Hepatocyte (in vitro differentiated cells): ENCODE results near the gene NDST4. TPM values are rescaled to one million over a fixed set of nuclear protein-coding genes. Genes with fewer than 3 reads are reported as not detected.

Source experiments
- DNase-seq: peaks from one replicate; pipeline ENCODE4 v3.0.0-alpha.2; 2016; ENCODE audit warnings: low spot score
- H2AFZ ChIP-seq: fragments of 200-600 bp; sonication (generic); 2 replicates; pipeline ENCODE4 v1.6.0; 2016; ENCODE audit warnings: antibody characterized with exemption, mild to moderate bottlenecking
- H3K27ac ChIP-seq: fragments of 200-600 bp; sonication (generic); 2 replicates; pipeline ENCODE4 v1.5.1; 2016; ENCODE audit warnings: mild to moderate bottlenecking
- H3K27me3 ChIP-seq: fragments of 200-600 bp; sonication (generic); 2 replicates; pipeline ENCODE4 v1.6.1; 2016
- H3K36me3 ChIP-seq: fragments of 200-600 bp; sonication (generic); replicated peaks from 2 replicates; pipeline ENCODE4 v1.5.1; 2016; ENCODE audit warnings: low read depth; ENCODE audit not compliant: insufficient read depth
- H3K4me1 ChIP-seq: fragments of 200-600 bp; sonication (generic); 2 replicates; pipeline ENCODE4 v1.5.1; 2016; ENCODE audit warnings: mild to moderate bottlenecking, moderate library complexity; ENCODE audit not compliant: insufficient read depth
- H3K4me2 ChIP-seq: fragments of 200-600 bp; sonication (generic); 2 replicates; pipeline ENCODE4 v1.6.0; 2016
- H3K4me3 ChIP-seq: fragments of 200-600 bp; sonication (generic); 2 replicates; pipeline ENCODE4 v1.5.1; 2016; ENCODE audit warnings: mild to moderate bottlenecking
- H3K79me2 ChIP-seq: fragments of 200-600 bp; sonication (generic); 2 replicates; pipeline ENCODE4 v1.6.0; 2017; ENCODE audit warnings: mild to moderate bottlenecking
- H3K9me2 ChIP-seq: fragments of 200-600 bp; sonication (generic); replicated peaks from 2 replicates; pipeline ENCODE4 v1.6.0; 2017; ENCODE audit warnings: mild to moderate bottlenecking; ENCODE audit not compliant: insufficient read depth
- H3K9me3 ChIP-seq: fragments of 200-600 bp; sonication (generic); 2 replicates; pipeline ENCODE4 v1.5.1; 2016; ENCODE audit warnings: low read depth, mild to moderate bottlenecking
- H4K20me1 ChIP-seq: fragments of 200-600 bp; sonication (generic); 2 replicates; pipeline ENCODE4 v1.6.0; 2016; ENCODE audit warnings: mild to moderate bottlenecking; ENCODE audit not compliant: insufficient read depth, poor library complexity, severe bottlenecking
- CTCF ChIP-seq: fragments of 200-600 bp; sonication (generic); IDR thresholded peaks from 2 replicates; pipeline ENCODE4 v1.5.1; 2016; ENCODE audit warnings: antibody characterized with exemption, mild to moderate bottlenecking; ENCODE audit not compliant: poor library complexity
- EZH2 ChIP-seq: fragments of 200-600 bp; sonication (generic); IDR thresholded peaks from 2 replicates; pipeline ENCODE4 v1.6.1; 2016; ENCODE audit warnings: antibody characterized with exemption, mild to moderate bottlenecking, borderline replicate concordance
- EZH2phosphoT487 ChIP-seq: fragments of 200-600 bp; sonication (generic); IDR thresholded peaks from one replicate; pipeline ENCODE4 v1.6.1; 2018; ENCODE audit warnings: antibody characterized with exemption, mild to moderate bottlenecking, low read depth, moderate library complexity; ENCODE audit not compliant: unreplicated experiment, severe bottlenecking
- WGBS: methylation state at CpG from one replicate; pipeline ENCODE4 v1.1.6; 2016; ENCODE audit warnings: low lambda C conversion rate; ENCODE audit errors: missing lambda C conversion rate; 5-methylcytosine and 5-hydroxymethylcytosine counted together
- polyA plus RNA-seq: library from polyadenylated mRNA; unstranded; fragments of >200 nt; fragmentation: Nextera tagmentation; extraction: Ambion mirVana; gene quantifications from 2 replicates; pipeline ENCODE4 v1.2.1, GENCODE V29; 2016
- total RNA-seq: library from RNA; depleted of rRNA; stranded (reverse); fragments of >200 nt; gene quantifications from 2 replicates; pipeline ENCODE4 v1.2.3, GENCODE V29; 2014

The NDST4 gene
- total and polyA plus RNA-seq, 2 experiments from 2014 or later, result 0.37 TPM; not detected in 1

- Histone ChIP-seq H4K20me1 (no peaks in the 10 kb centered on the region), H3K27ac (no peak overlapping the region), H3K4me2 (no peak overlapping the region), H3K4me3 (no peak overlapping the region), H3K4me1 (no peaks in the 10 kb centered on the region), H3K79me2 (no peaks in the 10 kb centered on the region), H2AFZ (no peak overlapping the region), H3K27me3 (peaks cover under 1% of the 10 kb centered on the region), H3K36me3 (no peaks in the 10 kb centered on the region), H3K9me3 (no peaks in the 10 kb centered on the region), H3K9me2 (no peaks in the 10 kb centered on the region)
- no peak for DNase-seq
- TF ChIP-seq EZH2, result no peak
- no peak for TF ChIP-seq CTCF
- no peak for TF ChIP-seq EZH2phosphoT487
These were observed 4.6 kb downstream of the NDST4 start for GRCh38 chr4:115108850-115109249.

GRCh38 chr4:115107411-115107810 is 6.0 kb downstream of the NDST4 start:
- Histone ChIP-seq H3K4me3 (no peak overlapping the region), H3K79me2 (no peaks in the 10 kb centered on the region)

GRCh38 chr4:115101675-115102074 is 11.7 kb downstream of the NDST4 start:
- Histone ChIP-seq H3K9me2 (no peaks in the 10 kb centered on the region), H3K27me3 (no peaks in the 10 kb centered on the region), H4K20me1 (no peaks in the 10 kb centered on the region), H3K36me3 (no peaks in the 10 kb centered on the region), H3K4me1 (no peaks in the 10 kb centered on the region), H3K79me2 (no peaks in the 10 kb centered on the region), H3K9me3 (no peaks in the 10 kb centered on the region), H3K4me2 (no peak overlapping the region), H3K4me3 (no peak overlapping the region), H3K27ac (no peak overlapping the region), H2AFZ (no peak overlapping the region)
- DNase-seq, result no peak
- 74% methylated on average over 3 of the region's 3 CpGs for WGBS
- no peak for TF ChIP-seq CTCF
- TF ChIP-seq EZH2, result no peak
- no peak for TF ChIP-seq EZH2phosphoT487

More at GRCh38 chr4:115107411-115107810, 6.0 kb downstream of the NDST4 start:
- Histone ChIP-seq H3K9me3 (no peaks in the 10 kb centered on the region), H3K4me1 (no peaks in the 10 kb centered on the region), H3K36me3 (no peaks in the 10 kb centered on the region), H3K27me3 (no peaks in the 10 kb centered on the region), H3K27ac (no peak overlapping the region), H3K4me2 (no peak overlapping the region), H4K20me1 (no peaks in the 10 kb centered on the region), H2AFZ (no peak overlapping the region), H3K9me2 (no peaks in the 10 kb centered on the region)
- no peak for TF ChIP-seq EZH2
- no peak for TF ChIP-seq CTCF
- TF ChIP-seq EZH2phosphoT487, result no peak
- no peak for DNase-seq

- H2AFZ ChIP-seq, result no peak overlapping the region
- no peaks in the 10 kb centered on the region for H4K20me1 ChIP-seq
- peak; percentile 84 for TF ChIP-seq CTCF
- no peak for TF ChIP-seq EZH2
- no peak for TF ChIP-seq EZH2phosphoT487
- no peaks in the 10 kb centered on the region for H3K36me3 ChIP-seq
- H3K4me3 ChIP-seq, result no peak overlapping the region
- H3K79me2 ChIP-seq, result no peaks in the 10 kb centered on the region
- H3K9me2 ChIP-seq, result no peaks in the 10 kb centered on the region
- 13% methylated on average over 4 of the region's 4 CpGs for WGBS
- DNase-seq, result peak; percentile 57
- no peaks in the 10 kb centered on the region for H3K4me1 ChIP-seq
- H3K27ac ChIP-seq, result no peak overlapping the region
- no peaks in the 10 kb centered on the region for H3K9me3 ChIP-seq
- H3K27me3 ChIP-seq, result no peaks in the 10 kb centered on the region
- H3K4me2 ChIP-seq, result no peak overlapping the region
These were observed 22.8 kb downstream of the NDST4 start for GRCh38 chr4:115090483-115091075.
